Right kidney (tissue), 1 donor: ENCODE data around the gene MRPS21.
"Not testable (repeated sequence)": the region's sequence is repeated elsewhere in the genome, so short reads cannot be mapped to it uniquely, and the experiment has no call there.

Source experiments
- DNase-seq: peaks from one replicate; pipeline ENCODE4 v3.0.0-alpha.2; 2016

The MRPS21 gene

DNA sequence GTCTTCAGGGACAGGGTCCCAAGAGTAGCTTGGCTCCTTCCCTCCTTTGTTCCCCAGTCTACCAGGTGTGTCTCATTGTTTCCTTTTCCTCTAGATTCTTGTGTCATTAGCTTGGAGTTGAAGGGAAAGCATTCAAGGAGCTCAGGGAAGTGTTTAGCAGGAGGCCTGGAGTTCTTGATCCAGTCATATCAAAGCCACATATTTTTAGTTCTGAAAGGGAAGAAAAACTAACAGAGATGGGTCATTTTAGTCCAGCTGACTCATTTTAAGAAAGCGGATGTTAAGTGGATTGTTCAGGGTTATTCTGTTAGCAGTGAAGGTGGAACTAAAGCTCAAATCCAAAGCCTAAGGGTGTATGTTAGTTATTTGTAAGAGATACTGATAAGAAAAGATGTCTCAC is 20.4 kb upstream of the MRPS21 start:
- no peak for DNase-seq

DNA sequence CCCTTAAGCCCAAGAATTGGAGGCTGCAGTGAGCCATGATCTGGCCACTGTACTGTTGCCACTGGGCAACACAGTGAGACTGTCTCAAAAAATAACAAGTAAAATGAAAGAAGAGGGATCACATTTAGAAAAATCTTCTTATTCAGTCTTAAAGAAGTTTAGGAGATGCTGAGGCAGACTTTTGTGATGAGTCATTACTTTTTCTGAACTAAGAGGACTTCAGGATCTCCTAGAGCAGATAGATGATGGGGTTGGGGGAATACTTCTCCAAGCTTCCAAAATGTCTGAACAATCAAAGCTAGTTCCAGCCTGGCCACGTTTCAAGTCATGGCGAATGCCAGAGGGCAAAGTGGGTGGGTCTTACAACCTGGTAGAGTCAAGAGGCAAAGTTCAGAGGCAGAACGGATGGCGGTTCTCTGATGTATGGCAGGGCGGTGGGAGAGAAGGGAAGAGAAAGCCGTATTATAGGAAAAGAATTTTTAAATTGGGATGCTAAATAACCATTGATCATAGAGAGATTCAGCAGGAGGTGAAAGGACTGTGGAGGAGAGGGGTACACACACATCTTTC is 13.4 kb upstream of the MRPS21 start:
- no peak for DNase-seq

DNA sequence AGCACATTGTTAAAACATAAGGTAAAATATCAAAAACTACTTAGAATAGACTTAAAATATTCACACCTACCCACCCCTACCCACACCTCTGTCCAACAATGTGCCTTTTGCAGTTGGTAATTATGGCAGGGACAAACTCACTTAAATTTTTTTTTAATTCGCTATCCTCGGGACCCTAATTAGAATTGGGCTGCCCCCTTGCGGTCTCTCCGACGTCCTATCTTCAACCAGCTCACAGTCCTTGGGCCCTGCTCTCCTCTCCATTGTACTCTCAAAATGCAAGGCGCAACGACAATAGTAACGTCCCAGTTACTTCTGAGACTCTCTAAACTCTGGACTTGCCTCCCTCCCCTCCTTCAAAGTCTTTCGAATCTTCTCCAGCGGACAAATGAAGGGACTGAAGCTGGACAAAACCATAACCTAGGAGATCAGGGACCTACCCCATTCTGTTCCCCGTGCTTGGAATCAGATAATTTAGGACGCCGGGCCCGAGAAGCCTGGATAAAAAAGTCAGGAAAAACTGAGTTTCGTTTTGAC is 12.4 kb upstream of the MRPS21 start:
- peak; percentile 67 for DNase-seq

DNA sequence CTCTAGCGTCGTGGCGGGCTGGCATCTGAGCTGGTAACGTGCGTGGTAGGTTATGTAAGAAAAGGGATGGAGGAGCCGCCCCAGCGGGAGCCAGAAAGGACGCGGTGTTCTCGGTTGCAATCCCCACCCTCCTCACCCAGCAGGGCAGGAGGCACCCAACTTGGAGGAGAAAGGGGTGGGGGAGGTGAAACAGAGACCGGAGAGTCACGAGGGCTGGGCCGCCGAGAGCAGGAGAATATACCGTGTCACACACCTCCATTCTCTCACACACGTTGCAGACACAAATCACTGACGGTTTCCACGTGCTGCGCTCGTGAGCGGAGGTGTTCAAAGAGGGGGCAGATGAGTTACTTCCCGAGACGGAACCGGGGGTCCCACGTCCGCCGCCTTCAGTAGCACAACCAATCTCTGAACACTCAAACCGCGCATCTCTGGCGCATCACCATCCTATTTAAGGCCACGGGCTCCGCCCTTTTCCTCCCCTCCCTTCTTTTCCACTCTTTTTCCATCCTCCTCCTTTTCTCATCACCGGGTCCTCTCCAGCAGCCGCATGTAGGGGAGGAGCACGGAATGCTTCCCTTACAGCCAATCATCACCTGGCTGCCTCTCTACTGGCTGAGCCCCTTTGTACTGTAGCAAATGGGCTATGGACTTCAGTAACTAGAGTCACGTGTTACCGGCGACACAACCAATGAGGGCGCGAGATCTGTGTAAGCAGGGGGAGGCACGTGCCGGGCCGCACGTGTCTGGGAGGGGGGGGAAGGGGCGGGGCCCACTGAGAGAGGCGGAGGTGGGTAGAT is 11.7 kb upstream of the MRPS21 start, which contains the start of gene CIART:
TSS of gene CIART (plus strand) at position 797 of the 800 bp plus-strand sequence. CDS start 714 bp downstream, outside the sequence.
- peak; percentile 78 for DNase-seq

DNA sequence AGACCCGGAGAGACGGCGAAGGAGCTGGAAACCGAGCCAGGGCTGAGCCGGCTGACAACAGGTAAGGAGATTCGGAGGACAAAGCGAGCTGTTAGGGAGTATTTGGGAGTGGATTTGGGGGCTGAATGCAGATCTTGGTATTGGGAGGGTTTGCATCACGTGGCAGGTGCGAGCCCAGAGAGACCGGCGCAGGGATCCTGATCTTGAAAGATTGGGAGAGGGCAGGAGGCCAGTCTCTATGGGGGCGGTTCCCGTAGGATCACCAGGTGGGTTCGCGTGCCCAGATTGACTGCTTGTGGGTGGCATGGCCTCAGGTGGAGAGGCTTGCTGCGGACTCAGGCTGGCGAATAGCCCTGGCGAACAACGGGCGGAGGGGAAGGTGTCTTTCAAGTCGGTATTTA is 11.1 kb upstream of the MRPS21 start:
- DNase-seq: peak; percentile 85

DNA sequence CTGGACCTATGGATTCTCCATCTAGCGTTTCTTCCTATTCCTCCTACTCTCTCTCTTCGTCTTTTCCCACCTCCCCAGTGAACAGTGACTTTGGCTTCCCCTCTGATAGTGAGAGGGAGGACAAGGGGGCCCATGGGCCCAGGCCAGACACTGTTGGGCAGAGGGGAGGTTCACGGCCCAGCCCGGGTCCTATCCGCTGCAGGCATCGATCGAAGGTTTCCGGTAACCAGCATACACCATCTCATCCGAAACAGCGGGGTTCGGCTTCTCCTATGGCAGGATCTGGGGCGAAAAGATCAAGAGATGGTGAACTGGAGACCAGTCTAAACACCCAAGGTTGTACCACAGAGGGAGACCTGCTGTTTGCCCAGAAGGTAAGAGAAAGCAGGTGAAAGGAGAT is 10.4 kb upstream of the MRPS21 start:
- no peak for DNase-seq

DNA sequence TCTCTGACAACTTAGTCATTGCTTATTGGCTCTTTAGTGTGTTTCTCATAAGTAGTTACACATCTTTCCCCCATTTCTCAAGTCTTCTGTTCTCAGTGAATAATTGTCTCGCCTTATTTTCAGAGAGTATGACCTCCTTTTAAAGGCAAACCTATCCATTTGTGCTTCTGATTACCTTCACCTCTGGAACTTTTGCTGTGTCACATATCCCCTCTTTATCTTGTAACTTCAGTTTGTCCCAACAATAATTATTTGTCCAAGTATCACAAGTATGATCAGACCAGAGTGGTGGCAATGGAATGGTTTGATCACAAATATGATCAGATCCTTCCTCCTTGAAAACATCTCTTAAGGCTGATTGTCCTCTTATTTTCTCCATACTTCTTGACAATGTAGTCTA is 5.3 kb upstream of the MRPS21 start:
- DNase-seq: no peak

DNA sequence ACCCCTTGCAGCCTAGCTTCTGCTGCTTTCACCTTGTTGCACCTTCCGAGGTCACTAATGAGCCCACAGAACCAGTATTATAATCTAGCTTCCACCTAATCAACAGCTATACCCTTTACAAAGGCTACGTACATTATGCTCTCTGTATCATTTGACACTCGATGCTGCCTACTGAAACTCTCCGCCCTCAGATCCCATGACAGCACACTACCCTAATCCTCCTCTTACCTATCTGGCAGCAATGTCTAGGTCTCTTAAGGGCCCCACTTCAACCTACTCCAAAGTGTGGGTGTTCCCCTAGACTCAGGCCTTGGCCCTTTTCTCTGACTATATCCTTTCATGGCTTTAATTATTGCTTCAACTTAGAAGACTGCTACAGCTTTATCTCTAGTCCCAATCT is 4.8 kb upstream of the MRPS21 start:
- no peak for DNase-seq

DNA sequence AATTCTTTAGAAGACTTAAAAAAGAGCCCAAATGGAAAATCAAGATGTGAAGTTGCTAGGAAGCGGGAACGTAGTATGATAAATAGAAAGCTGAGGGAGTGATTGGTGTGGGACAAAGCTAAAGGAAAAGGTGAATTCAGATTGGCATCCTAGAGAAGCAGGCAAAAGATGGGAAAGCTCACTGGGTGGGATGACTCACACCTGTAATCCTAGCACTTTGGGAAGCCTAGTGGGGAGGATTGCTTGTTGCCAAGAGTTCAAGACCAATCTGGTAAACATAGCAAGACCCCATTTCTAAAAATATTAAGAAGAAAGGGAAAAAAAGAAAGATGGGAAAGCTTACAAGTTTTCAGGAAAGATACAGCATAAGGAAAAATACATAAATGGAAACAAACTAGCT is 1.8 kb downstream of the MRPS21 start:
- no peak for DNase-seq

DNA sequence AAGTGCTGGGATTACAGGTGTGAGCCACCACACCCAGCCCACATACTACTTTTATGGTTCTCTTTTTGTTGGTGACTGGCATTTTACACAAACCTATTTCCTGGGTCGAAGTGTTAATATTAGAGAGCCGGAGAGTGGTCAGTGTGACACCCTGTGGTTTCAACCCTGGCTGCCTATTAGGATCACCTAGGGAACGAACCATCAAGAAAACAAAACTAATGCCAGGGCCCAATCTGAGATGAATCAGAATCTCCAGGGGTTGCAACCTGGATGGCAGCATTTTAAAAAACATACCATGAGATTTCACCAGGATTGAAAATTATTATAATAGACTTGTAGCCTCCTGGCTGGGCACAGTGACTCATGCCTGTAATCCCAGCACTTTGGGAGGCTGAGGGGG is 6.1 kb downstream of the MRPS21 start:
- no peak for DNase-seq

DNA sequence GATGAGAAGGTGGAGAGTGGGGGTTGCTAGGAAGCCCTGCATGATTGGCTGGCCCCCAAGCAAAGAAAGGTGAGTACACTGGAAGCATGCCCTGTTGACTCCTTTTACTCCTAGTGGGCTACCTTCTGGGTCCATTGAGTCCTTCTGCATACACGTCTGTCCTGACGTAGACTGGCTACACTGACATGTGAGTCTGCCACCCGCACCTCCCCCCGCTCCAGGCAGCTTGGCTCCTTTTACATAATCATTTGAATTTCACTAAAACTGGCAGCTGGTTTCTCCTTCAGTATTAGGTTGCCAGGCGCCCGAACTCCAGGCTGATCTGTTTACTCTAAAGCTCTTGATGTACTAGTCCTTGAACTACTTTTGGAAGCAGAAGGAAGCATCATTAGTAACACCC is 8.7 kb downstream of the MRPS21 start:
- no peak for DNase-seq

DNA sequence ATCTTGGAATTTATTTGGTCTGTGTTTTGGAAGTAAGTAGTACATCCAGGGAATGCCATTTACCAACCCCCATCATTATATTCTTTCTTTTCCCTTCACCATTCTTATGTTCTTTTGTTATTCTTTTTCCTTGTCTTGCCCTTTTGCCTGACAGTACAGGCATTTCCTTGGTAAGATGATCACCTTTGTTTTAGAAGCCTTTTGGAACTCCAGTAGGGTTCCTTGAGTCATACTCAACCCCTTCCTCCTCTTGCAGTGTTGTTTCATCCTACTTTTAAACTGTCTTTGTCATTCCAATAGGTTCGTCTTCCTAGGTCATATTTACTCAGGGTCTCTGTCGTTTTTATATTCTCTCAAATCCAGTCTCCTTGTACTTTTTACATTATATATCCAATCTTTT is 9.2 kb downstream of the MRPS21 start:
- DNase-seq: no peak

DNA sequence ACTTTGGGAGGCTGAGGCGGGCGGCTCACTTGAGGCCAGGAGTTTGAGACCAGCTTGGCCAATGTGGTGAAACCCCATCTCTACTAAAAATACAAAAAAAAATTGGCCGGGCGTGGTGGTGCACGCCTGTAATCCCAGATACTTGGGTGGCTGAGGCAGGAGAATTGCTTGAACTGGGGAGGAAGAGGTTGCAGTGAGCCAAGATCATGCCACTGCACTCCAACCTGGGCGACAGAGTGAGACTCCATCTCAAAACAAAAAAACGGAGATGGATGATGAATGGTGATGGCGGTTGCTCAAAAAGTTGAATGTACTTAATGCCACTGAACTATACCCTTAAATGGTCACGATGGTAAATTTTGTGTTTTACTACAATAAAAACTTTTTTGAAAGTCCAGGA is 14.9 kb downstream of the MRPS21 start:
- not testable (repeated sequence) for DNase-seq

DNA sequence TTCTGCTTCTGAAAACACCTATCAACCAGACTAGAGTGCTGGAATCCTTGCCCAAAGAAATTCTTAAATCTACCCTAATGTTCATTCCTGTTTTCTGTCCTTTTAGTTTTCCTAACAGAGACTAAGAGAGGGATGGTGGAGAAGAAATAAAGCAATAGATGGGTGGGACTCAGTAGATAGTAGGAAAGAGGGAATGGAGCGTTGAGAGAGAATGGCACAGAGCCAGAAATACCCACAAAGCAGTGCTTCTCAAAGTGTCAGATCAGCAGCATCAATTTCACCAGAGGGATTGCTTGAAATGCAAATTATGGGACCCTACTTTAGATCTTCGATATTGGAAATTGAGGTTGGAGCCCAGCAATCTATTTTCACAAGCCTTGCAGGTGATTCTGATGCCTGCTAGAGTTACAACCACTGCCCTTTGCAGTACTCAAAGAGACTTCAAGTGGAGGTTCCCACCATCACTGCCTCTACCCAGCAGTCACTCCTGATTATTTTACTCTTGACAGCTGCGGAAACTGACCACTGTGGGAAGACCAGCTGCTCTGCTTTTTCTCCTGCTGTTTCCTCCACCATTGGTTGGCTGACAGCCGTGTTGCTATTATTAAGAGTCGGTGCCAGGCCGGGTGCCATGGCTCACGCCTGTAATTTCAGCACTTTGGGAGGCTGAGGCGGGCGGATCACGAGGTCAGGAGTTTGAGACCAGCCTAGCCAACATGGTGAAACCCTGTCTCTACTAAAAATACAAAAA is 16.3 kb downstream of the MRPS21 start:
- DNase-seq: no peak

DNA sequence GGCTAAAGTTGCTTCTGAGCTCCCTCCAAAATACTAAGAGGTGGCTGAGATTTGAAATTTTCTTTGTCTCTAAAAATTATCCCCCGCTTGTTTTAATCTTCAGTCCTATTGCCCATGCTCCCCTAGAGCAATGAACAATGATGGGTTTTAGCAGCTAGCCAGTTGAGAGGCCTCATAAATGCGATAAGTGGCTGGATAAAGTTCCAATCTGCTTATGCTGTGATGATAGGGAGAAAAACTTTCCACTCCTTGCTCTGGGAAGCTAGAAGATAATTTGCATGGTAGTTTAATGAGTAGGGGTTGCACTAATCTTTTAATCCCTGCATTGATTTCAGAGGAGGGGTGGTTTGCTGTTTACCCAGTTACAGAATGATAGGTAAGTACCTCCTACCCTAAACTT is 18.1 kb downstream of the MRPS21 start:
- DNase-seq: no peak

DNA sequence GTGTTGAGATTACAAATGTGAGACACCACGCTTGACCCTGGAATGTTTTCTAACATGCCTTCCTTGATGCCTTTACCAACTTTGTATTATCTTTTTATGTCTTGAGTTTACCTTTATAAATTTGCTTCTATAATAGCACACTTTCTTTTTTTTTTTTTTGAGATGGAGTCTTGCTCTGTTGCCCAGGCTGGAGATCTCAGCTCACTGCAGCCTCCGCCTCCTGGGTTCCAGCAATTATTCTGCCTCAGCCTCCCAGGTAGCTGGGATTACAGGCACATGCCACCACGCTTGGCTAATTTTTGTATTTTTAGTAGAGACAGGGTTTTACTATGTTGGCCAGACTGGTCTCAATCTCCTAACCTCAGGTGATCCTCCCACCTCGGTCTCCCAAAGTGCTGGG is 21.0 kb downstream of the MRPS21 start:
- DNase-seq: not testable (repeated sequence)

DNA sequence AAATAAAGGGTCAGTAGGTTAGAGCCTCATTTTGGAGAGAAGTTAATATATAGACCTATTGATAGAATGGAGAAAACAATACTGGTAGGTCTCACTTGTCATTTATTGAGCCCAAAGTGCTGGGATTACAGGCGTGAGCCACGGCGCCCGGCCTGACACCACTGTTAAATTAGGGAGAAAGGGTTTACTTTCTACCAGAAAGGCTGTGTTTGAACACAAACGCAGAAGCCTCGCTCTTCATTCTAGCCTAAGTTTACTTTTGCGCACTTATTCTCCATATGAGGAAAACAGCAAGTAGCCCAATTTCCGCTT is 27.0 kb downstream of the MRPS21 start:
- DNase-seq: peak; percentile 22

DNA sequence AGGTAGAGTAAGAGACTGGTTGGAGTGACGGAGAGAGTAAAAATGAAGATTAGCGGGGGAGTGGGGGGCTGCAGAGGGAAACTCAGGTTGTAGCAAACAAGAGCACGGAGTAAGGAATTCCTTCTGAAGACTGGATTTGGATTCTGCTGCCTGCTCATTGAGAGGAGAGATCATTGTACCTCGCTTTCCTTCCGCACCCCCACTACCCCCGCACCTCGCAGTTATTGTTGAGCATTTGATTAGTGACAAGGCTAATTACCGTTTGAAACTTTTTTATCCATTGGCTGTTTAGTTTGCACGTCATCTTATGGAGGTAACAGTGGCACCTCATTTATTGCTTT is 28.1 kb downstream of the MRPS21 start:
- no peak for DNase-seq

DNA sequence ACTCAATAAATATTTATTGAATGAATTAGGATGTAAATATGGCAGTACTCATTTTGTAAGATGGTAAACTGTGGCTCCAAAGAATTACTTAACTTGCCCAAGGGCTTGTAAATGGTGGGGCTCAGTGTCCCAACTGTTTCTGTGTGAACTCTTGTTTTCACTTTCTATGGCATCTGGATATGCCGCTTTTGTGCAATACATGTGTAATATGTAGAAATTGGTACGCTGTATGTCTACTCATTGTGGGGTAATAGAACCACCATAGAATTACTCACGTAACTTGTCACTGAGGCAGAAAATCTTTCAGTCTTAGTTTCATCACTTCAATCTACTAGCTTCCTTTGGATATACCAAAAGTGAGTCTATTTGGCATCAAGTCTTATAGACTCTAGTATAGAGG is 28.6 kb downstream of the MRPS21 start:
- DNase-seq: no peak

DNA sequence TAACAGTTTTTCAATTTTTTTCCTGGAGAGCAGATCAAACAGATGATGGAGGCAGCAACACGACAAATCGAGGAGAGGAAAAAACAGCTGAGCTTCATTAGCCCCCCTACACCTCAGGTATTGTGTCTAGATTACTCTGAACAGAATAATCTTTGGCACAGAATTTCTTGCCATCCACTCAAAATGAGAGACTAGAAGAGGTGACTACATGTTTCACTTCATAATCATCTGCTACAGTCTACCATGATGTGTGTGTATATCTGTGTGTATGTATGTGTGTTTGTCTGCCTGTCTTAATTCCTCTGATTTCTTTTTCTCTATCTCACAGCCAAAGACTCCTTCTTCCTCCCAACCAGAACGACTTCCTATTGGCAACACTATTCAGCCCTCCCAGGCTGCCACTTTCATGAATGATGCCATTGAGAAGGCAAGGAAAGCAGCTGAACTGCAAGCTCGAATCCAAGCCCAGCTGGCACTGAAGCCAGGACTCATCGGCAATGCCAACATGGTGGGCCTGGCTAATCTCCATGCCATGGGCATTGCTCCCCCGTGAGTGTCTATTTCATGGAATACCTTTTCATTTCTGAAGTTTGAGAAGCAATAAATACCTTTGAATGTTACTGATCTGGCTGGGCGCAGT is 39.1 kb downstream of the MRPS21 start:
- no peak for DNase-seq

DNA sequence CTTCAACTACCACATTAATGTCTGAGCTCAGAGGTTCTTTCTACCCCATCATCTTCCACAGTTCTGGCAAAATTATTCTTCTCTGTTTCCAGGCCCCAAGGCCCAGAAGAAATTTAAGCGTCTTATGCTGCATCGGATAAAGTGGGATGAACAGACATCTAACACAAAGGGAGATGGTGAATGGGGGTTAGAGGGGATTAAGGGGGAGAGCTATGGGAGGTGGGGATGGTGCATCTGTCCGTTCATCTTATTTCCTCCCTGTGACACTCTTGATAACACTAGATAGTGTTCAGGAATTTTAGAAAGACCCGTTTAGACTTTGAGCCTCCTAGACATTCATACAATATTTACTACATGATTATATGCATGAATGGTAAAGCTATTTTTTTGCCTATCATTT is 52.7 kb downstream of the MRPS21 start:
- DNase-seq: no peak

DNA sequence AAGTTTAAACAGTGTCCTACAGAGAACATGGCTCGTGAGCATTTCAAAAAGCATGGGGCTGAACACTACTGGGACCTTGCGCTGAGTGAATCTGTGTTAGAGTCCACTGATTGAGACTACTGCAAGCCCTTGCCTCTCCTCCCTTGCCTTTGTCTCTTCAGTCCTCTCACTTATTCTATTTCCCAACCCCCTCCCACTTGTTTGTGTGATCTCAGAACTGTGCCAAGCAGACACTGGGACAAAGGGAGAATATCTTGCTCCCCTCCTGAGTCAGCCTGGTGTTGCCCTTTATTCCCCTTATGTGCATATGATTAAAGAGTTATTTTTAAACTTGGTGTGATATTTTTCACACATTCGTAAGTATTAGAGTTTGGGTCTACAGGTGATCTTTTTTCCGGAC is 59.2 kb downstream of the MRPS21 start:
- DNase-seq: no peak
